HG03378 (cell line): ENCODE results near the gene CLTRN.
"Not testable (repeated sequence)": the region's sequence is repeated elsewhere in the genome, so short reads cannot be mapped to it uniquely, and the experiment has no call there.

ENCODE experiments used
- ATAC-seq: cut with Tn5 transposase; IDR thresholded peaks from one replicate; pipeline ENCODE4 v1.9.1; 2021; ENCODE audit warnings: mild to moderate bottlenecking, moderate library complexity; ENCODE audit not compliant: unreplicated experiment

The CLTRN gene

GRCh38 chrX:15664487-15665444 is at the start of gene CLTRN:
Gene CLTRN, minus strand, starts transcription at chrX:15664805. Its CDS starts 30 bp downstream, at chrX:15664775.
- ATAC-seq, result no peak

GRCh38 chrX:15704273-15704672 is 39.7 kb upstream of the CLTRN start:
- not testable (repeated sequence) for ATAC-seq

DNA sequence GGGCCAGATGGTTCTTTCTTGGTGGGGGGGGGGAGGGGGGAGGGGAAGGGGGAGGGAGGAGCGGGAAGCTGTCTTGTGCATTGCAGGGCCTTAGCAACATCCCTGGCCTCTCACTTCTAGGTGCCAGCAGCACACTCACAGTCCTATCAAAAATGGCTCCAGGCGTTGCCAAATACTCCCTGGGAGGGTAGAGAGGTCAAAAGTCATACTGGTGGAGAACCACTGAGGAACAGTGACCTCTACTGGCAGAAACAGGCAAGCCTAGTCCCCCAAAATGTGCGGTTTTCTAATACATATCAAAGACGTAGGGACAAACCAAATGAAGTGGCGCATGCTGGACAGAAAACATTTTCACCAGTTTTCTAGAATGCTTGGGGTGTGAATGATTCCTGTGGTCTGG is 39.2 kb upstream of the CLTRN start:
- ATAC-seq, result not testable (repeated sequence)

- no peak for ATAC-seq
Observed at GRCh38 chrX:15702488-15703371, 38.1 kb upstream of the CLTRN start.

DNA sequence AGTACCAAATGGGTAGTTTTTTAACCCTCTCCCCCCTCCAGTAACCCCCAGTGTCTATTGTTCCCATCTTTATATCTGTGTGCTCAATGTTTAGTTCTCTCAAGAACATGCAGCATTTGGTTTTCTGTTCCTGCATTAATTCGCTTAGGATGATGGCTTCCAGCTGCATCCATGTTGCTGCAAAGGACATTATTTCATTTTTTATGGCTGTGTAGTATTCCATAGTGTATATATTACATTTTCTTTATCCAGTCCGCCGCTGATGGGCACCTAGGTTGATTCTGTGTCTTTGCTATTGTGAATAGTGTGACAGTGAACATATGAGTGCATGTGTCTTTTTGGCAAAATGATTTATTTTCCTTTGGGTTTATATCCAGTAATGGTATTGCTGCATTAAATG is 31.9 kb upstream of the CLTRN start:
- ATAC-seq, result no peak

GRCh38 chrX:15694941-15695451 is 30.4 kb upstream of the CLTRN start:
- ATAC-seq, result no peak

- ATAC-seq, result peak; percentile 82
Observed at GRCh38 chrX:15686818-15687685, 22.4 kb upstream of the CLTRN start.

DNA sequence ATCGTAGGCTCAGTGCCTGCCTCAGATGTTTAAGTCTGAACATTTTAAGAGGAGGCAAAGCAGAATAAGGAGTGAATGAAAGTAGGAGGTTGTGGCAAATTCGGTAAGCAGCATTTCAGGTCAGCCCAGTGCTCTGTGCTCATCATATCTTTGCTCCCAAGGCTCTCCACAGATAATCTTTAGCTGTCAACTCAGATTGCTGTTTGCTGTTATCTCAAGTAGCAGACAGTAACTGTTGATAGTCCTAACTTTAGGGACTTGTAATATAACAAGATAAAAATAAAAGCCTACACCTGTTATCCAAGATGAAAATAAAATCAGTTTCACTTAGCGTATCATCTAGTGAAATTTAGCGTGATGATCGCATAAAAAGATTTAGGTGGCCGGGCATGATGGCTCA is 18.6 kb upstream of the CLTRN start:
- ATAC-seq, result no peak

- no peak for ATAC-seq
Observed at GRCh38 chrX:15681433-15681832, 16.8 kb upstream of the CLTRN start.

DNA sequence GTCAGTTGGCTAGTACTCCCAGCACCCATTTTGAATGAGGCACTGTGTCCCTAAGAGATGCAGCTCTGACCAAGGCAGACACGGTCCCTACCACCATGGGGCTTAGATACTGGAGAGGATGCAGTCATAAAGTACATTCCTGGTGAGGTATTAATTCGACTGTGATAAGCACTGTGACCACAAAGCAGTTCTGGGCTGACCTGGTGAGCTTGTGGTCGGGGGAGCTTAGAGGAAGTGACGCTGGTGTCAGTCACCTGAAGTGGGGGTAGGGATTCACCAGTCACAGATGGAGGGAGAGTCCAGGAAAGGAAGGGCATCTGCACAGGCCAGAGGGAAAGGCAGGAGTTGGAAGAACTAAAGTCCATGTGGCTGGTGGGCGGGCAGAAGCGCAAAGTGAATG is 15.8 kb upstream of the CLTRN start:
- peak; percentile 36 for ATAC-seq

- no peak for ATAC-seq
Observed at GRCh38 chrX:15679246-15679645, 14.6 kb upstream of the CLTRN start.

DNA sequence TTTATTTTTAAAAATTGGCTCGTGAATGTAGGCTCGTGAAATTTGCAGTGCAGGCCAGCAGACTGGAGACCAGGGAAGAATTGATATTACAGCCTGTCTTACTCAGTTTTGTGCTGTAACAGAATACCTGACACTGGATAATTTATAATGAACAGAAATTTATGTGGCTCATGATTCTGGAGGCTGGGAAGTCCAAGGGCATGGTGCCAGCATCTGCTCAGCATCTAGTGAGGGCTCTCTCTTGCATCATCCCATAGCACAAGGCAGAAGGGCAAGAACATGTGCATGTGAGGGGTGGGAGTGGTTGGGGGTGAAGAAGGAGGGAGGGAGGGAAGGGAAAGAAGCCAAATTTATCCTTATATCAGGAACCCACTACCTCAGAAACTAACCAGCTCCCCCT is 13.7 kb upstream of the CLTRN start:
- no peak for ATAC-seq

DNA sequence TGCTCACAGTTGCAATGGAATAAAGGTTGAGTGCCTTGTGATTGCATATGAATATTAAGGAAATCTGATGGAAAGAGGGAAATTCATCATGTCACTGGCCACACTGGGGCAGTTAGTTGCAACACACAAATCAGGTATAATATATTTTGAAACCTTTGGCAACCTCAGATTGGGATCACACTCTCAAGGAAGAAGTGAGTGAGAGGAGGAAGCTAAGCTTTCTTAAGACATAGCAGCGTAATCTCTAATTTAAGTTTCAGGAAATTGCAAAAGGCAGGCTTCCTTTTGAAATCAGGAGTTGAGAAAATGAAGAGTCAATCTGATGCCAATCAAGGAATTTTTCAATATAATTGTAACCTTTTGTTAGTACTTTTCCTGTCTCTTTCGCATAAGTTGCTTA is 12.3 kb upstream of the CLTRN start:
- ATAC-seq, result no peak

GRCh38 chrX:15675490-15675921 is 10.9 kb upstream of the CLTRN start:
- peak; percentile 68 for ATAC-seq

- ATAC-seq, result peak; percentile 82
Observed at GRCh38 chrX:15674841-15675489, 10.4 kb upstream of the CLTRN start.

DNA sequence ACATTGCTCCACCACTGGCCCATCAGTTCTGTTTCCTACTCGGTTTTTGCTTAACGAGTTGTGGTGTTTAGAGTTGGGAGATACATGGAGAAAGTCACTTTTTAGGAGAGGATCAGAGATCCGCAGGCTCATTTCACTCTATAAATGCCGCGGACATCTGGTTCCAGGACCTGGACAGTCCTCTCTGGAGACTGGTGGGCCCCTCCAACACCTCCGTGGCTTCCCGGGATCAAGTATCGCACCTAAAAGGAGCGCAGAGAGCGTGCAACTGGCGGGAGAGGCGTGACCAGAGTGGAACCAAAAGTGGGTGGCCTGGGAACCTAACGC is 9.9 kb upstream of the CLTRN start:
- peak; percentile 0 for ATAC-seq

DNA sequence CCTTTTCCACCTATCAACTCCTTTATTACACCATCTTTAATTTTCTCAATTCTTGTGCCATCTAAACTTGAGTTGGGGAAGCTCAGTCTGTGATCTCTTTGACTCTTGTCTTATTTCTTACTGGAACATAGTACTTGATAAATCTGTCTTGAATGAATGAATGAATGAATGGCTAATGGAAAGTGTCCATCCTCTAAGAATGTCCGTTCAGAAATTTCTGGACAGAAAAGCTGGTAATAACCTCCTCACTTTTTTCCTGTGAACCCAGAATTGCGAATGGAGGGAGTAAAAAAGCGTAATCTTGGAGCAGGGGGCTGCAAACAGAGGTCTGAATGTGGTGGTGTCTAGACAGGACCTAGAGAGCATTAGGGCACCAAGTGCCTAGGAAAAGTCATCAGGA is 9.4 kb upstream of the CLTRN start:
- ATAC-seq, result no peak

DNA sequence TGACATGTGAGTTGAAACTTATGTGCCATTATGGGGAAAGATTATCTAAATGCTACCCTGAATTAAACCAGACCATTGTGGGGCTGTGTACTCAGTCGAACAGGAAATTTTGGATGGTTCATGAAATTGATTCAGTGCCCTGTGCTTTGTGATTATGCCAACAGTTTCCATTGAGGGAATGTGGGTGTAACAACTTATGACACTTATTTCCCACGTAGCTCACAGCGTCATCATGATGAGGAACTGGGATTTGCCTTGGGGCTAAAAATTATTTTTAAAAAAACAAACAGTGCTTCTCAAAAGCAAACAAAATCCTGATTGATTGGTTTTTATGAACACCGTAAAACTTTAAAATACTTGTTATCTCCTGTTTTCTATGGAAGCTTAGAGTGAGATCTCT is 8.3 kb upstream of the CLTRN start:
- ATAC-seq, result no peak

- ATAC-seq, result no peak
Observed at GRCh38 chrX:15663439-15663838, 1.2 kb downstream of the CLTRN start.

DNA sequence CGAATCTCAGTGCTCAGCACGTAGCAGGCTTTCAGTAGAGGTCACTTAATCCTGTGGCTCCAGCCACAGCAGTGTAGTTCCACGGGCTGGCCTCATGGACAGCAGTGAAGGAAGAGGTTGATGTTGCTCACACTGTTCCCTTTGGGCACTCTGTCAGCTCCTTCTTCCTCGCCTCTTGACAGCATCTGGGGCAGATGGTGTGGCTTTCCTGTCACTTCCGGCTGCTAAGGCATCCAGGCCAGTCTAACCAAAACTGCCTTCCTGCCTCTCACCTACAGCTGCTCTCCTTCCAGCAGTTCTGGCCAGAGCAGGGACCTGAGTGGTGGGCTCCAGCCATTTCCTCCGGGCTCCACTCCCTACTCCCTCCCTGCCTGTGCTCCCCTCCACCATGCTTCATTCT is 9.8 kb downstream of the CLTRN start:
- not testable (repeated sequence) for ATAC-seq
